HG02870 (cell line): ENCODE results near the gene CDC42EP4.
"Not testable (repeated sequence)": the region's sequence is repeated elsewhere in the genome, so short reads cannot be mapped to it uniquely, and the experiment has no call there.

Source experiments
- ATAC-seq: cut with Tn5 transposase; IDR thresholded peaks from one replicate; pipeline ENCODE4 v1.9.1; 2021; ENCODE audit warnings: mild to moderate bottlenecking, moderate library complexity; ENCODE audit not compliant: unreplicated experiment

CDC42EP4 gene

DNA sequence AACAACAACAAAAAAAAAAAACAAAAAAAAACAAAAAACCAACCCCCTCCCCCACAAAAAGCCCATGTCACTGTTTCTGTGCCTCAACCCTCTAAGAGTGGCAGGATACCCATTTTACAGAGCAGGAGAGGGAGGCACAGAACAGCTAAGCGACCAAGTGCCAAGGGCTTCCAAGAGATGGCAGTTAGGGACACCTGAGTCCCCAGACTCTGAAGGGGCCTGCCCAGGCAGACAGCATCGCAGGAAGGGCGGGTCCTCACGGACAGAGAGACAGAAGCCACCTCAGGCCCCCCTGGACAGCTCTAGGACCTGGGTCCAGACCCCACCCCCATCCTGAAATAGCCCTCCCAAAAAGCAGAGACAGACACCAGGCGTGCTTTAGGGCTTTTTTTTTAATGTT lies 28.6 kb downstream of the CDC42EP4 start:
- ATAC-seq, result no peak

DNA sequence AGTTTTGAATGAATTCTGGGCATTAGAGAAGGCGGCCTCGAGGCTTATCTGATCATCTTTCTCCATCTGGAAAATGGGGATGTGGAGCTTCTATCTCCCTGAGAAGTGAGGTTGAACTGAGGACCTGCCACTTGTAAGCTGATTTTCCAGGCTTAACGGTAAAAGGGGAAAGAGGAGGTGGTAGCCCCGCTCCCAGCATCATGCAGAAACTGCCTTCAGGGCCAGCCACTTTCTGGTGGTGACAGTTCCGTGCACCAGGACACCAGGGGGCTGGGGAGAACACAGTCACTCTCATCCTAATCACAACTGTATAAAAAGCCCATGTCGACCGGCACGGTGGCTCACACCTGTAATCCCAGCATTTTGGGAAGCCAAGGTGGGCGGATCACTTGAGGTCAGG lies 29.2 kb downstream of the CDC42EP4 start:
- ATAC-seq, result no peak

DNA sequence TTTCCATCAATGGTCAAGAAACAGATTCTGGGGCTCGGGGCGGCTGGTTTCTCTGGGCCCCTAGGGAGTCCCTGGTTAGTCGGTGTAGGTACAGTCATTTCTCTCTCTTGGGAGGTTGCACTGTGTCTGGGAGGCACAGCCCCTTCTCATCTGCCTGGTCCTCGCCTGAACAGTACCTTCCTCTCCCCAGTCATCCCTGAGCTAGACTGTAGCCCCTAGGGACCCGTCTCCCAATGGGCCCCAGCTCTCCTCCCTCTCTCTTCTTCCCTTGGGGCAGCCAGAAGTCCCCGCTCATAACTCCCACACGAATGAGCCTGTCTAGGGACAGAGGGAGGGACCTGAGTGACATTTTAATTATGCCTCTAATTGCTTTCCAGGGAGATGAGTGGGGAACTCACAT lies 29.9 kb downstream of the CDC42EP4 start:
- ATAC-seq, result peak; percentile 90

DNA sequence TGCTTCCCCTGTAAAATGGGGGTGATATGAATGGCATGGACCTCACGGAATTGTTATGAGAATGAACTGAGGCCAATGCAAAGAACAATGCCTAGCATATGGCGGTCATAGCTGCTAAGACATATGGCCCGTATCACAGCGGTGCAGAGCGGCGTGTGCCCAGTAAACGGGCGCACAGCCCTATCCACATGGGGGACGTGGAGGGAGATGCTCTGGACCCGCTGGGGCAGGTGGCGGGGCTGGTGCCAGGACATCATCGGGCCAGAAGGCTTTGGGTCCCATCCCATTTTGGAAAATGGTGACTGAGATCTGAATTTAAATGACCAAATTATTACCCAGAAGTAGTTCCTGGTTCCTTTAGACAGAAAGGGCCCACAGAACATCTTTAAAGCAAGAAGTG lies 31.6 kb downstream of the CDC42EP4 start:
- ATAC-seq, result no peak

DNA sequence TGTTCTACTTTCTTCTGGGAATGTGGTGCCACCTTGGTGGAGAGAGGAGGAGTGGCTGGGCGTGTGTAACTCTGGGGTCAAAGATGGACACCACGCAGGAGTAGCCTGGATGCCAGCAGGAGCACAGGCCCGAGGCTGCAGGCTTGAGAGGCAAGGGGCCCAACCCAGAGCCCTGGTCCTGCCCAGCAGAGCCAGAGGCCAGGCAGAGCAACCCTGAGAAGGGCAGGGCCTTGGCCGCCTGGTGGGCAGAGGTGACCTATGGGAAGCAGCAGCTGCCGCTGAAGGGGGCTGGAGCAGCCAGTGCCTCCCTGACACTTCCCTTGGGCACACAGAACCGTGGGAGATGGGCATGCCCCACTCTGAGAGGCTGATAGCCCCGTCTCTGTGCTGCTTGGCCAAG lies 32.1 kb downstream of the CDC42EP4 start:
- no peak for ATAC-seq

DNA sequence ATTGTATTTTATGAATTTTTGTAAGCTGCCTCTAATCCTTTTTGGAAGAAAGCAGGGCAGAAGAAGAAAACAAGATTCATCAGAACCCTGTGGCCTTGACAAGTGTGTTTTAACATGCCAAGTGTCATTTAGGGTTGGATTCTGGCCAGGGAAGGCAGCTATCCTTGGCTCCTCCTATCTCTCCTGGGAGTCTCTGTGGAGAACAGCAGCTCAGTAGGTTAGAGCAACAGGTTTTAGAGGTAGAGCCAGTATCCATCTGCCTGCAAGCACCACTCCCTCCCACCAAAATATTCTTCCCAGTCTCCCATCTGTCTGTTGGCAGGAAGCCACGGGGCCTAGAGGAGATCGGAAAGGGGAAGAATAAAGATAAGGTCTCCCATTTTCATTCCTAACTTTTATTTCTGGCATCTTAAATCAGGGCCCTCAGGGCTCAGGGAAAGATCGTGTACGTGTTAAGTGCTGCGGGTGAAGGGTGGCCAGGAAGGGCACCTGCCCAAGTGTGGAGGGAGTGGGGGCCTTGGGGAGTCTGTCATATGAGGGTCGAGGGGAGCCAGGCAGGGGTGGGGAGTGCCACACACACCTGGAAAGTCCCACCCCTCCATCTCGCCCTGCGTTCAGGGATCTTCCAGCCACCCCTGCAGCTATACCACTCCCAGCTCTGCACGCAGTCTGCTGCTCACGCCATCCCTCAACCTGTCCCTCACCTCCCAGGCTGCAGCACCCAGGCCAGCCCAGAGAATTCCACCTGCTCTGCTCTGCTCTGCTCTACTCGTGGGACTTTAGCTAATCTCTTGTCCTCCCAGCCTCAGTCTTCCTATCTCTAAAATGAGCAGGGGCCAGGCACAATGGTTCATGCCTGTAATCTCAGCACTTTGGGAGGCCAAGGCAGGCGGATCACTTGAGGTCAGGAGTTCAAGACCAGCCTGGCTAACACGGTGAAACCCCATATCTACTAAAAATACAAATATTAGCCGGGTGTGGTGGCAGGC lies 33.0 kb downstream of the CDC42EP4 start:
- no peak for ATAC-seq

DNA sequence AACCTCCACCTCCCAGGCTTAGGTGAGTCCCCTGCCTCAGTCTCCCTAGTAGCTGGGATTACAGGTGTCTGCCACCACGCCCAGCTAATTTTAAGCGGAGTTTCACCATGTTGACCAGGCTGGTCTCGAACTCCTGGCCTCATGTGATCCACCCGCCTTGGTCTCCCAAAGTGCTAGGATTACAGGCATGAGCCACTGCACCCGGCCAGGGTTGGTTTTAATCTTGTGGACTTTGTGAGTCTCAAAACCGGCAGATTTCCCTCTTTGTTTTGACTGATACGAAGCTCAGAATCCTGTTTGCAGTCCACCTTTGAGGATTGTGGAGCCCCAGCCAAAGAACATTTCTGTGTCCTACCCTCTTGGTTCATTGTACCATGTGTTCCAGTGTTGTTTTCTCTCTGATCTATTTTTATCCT lies 33.7 kb downstream of the CDC42EP4 start:
- ATAC-seq, result no peak

DNA sequence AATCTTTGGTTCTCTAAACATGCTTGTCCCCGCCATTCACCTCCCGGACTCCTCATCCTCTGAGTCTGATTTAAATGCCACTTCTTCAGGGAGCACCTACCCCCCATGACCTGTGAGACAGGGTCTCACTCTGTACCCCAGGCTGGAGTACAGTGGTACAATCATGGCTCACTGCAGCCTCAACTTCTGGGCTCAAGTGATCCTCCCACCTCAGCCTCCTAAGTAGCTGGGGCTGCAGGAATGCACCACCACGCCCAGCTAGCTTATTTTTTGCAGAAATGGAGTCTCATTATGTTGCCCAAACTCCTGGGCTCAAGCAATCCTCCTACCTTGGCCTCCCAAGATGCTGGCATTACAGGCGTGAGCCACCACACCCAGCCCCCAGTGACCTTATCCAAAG lies 37.3 kb downstream of the CDC42EP4 start:
- no peak for ATAC-seq

DNA sequence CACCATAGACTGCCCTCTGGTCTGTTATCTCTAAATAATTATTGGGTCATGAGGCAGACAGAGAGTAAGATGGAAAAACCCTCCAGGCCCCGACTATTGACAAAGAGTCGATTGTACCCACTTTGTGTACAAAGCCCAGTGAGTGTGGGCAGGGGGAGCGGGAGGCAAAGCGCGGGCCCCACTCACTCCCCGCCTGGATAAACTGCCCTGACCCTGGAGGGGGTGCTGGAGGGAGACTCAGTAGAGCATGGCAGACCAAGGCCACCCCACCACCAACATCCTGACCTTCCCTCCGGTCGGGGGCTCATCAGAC lies 38.9 kb downstream of the CDC42EP4 start:
- no peak for ATAC-seq

DNA sequence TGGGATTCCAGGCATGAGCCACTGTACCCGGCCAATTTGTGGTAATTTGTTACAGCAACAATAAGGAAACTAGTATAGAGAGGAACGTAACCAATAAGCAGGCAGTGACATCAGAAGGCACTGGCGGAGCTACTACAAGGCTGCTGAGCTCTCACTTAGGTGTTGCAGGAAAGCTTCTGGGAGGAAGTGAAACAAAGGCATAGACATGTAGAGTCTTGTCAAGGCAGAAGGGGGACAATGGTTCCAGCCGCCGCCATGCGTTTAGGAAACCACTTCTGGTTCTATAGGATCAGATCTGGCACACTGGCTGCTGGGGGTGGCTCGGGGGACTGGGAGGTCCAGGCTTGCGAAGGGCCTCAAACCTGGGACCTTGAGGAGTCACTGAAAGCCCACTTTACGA lies 40.7 kb downstream of the CDC42EP4 start:
- peak; percentile 99 for ATAC-seq

DNA sequence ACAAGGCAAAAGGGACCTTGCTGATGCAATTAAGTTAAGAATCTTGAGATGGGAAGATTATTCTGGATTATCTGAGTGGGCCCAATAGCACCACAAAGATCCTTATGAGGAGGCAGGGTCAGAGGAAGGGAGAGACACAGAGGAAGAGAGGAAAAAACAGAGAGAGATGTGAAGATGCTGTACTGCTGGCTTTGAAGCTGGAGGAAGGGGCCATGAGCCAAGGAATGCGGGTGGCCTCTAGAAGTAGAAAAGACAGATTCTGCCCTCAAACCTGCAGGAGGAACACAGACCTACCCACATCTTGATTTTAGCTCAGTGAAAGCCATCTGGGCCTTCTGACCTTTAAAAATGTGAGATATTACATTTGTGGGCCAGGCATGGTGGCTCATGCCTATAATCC lies 42.0 kb downstream of the CDC42EP4 start:
- ATAC-seq, result no peak

DNA sequence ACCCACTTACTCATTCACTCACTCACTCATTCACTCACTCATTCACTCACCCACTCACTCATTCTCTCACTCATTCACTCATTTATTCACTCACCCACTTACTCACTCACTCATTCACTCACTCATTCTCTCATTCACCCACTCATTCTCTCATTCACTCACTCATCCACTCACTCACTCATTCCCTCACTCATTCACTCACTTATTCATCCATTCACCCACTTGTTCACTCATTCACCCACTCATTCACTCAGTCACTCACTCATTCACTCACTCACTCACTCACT lies 42.5 kb downstream of the CDC42EP4 start:
- no peak for ATAC-seq

DNA sequence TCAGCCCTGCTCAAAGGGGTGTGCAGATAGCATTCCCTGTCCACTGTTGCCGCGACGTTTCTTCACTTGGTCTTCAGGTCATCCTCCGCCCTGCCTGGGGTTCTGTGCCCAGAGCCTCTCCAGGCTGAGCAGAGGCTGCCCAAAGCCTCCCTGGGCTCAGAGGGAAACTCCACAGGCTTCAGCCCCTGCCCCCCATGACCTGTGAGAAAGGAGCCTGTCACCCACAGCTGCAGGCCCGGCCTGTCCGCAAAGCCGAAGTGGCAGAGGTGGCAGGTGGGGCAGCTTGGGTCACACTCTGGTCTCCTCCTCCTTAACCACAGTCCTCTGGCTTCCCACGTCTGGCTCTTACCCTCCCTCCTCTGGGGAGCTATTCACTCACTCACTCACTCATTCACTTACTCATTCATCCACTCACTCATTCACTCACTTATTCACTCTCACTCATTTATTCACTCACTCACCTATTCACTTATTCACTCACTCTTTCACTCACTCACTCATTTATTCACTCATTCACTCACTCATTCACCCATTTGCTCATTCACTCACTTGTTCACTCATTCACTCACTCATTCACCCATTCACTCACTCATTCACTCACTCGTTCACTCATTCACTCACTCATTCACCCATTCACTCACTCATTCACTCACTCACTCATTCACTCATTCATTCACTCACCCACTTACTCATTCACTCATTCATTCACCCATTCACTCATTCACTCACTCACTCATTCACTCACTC lies 43.0 kb downstream of the CDC42EP4 start:
- ATAC-seq, result no peak

DNA sequence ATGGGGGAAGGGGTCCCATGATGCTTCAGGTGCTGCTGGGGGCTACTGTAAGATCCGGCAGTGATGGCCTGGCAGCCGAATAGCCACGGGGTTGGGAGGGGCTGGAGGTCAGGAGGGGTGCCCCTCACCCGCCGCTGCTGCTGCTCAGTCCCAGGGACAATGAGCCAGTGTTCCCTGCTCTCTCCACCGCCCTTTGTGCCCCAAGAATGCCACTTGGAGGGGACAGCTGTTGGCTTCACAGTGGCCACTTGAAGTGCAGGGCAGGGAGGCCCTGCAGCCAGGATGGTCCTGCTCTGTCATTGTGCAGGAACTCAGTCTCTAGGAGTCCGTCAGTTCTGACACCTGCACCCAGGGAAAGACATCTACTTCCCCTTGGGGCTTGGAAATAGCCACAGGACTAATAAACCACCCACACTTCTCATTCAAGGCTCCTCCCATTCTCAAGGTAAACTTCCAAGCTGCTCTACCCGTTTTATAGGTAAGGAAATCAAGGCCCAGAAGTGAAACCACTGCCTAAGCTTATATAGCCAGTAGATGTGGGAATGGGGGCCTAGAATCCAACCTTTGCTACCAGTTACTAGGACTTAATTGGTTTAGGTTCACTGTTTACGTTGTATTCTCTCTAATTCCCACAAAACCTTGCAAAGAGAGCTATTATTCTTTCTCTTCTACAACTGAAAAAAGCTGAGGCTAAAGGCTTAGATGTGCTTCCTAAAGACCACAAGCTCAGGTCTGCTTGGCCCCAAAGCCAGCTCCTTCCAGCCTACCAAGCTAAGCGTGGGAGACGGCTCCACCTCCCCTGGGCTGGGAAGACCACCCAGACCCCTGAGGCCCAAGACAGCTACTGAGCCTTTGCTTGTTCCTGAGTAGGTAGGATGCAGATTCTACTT lies 43.9 kb downstream of the CDC42EP4 start:
- ATAC-seq, result no peak

DNA sequence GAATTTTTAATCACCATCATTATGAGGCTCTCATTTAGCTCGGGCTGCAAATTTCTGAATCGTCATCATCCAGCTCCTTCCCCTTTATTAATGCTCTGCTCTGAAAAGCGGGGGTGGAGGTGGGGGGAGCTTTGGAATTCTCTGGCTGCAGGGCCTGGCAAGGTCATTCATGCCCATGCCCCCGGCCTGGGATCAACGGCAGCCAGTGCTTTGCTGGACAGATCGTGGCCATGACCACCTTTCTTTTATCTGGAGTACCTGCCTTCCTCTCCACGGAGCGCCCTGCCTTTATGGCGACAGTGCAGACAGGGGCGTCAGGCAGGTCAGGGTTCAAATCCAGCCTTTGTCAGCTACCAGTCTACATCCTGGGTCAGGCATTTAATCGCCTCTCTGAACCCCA lies 45.0 kb downstream of the CDC42EP4 start:
- no peak for ATAC-seq

DNA sequence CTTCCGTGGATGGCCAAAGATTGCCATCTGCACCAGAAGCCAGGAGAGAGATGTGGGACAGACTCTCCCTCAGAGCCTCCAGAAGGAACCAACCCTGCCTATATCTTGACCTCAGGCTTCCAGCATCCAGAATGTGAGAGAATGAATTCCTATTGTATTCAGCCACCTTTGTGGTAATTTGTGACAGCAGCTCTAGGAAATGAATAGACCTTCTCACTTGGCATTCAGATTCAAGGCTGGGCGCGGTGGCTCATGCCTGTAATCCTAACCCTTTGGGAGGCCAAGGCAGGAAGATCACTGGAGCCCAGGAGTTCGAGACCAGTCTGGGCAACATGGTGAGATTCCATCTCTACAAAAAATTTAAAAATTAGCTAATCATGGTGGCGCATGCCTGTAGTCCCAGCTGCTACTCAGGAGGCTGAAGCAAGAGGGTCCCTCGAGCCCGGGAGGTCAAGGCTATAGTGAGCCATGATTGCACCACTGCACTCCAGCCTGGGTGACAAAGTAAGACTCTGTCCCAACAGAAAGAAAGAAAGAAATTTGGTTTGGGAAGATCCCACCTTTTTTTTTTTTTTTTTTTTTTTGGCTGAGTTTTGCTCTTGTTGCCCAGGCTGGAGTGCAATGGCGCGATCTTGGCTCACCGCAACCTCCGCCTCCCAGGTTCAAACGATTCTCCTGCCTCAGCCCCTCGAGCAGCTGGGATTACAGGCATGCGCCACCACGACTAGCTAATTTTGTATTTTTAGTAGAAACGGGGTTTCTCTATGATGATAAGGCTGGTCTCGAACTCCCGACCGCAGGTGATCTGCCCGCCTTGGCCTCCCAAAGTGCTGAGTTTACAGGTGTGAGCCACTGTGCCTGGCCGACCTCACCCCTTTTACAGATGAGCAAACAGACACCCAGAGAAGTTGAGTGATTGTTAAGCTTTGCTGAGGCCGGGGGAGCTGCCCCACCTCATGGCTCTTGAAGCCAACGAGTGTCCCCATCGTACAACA lies 45.9 kb downstream of the CDC42EP4 start:
- ATAC-seq, result no peak

DNA sequence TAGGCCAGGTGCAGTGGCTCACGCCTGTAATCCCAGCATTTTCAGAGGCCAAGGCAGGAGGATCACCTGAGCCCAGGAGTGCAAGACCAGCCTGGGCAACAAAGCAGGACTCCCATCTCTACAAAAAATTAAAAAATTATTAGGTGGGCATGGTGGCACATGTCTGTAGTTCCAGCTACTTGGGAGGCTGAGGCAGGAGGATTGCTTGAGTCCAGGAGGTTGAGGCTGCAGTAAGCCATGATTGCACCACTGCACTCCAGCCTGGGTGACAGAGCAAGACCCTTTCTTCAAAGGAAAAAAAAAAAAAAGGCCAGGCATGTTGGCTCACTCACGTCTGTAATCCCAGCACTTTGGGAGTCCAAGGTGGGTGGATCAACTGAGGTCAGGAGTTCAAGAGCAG lies 47.4 kb downstream of the CDC42EP4 start:
- not testable (repeated sequence) for ATAC-seq

DNA sequence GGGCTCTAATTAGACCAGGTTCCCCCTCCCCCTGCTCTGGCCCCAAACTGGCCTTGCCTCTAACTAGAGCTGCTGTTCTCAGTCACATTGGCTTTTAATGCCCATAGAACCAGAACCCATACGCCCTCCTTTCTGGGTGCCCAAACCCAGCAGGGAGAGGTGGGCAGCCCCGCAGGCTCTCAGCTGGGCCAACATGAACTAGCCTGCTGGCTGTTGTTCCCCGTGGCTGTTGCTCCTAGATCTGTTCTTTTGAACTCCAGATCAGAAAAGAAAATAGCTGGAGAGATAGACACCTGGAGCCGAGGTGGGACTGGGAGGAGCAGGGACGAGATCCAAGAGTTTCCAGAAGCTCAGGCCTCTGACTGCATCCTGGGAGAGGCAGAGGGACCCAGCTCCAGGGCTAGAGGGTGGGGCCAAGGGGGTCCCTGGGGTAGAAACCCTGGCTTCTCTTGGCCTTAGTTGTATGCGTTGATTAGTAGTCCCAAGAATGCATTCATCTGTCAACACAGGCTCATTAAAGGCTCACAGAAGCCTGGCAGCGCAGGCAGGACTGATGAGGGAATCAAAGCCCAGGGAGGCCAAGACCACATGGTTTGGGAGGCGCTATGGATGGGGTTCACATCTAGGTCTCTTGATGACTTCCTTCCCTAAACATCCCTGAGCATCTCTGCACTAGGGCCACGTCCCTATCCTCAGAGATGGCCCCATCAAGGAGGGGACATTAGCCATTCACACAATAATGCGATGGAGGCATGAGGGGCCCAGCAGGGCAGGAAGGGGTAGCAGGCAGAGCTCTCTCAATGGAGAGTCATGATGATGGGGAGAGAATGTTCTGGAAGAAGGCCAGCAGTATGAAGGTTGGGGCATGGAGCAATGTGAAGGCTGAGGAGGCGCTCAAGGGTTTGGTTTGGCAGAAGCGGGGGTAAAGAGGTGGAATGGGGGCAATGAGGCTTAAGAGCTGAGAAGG lies 48.8 kb downstream of the CDC42EP4 start:
- no peak for ATAC-seq
